AG04449 (cell line): ENCODE measurements around the gene TUT7.

Experiments
- CTCF ChIA-PET: fragments of 350-600 bp; formaldehyde crosslinking; extraction: SDS; loops from one replicate; lab custom pipeline; 2021; ENCODE audit warnings: antibody characterized with exemption; lab: Yijun Ruan, JAX
- POLR2A ChIA-PET: fragments of 400-600, 350-600 bp; formaldehyde crosslinking; extraction: SDS; loops from one replicate; lab custom pipeline; 2020; ENCODE audit warnings: antibody characterized with exemption, inconsistent platforms; lab: Yijun Ruan, JAX
- DNase-seq: peaks from one replicate; pipeline ENCODE4 v3.0.0-alpha.2; 2010; ENCODE audit warnings: low read depth, low spot score
- H3K4me3 ChIP-seq: 2 replicates; pipeline ENCODE4 v1.5.1; 2011; ENCODE audit warnings: low read depth, mild to moderate bottlenecking, control low read depth, low read length
- TF ChIP-seq, protein P1 (sequence below): IDR thresholded peaks from one replicate; pipeline ENCODE4 v1.5.1; 2011; ENCODE audit warnings: mild to moderate bottlenecking, moderate library complexity, low read length, control low read depth, inconsistent platforms; ENCODE audit not compliant: insufficient read depth; ENCODE audit errors: missing control alignments

Gene TUT7

GRCh38 chr9:86340356-86341006 is 13.7 kb downstream of the TUT7 start:
- H3K4me3 ChIP-seq: no peak overlapping the region
- no peak for DNase-seq
- ChIA-PET POLR2A (no interaction called here), CTCF (interaction anchor here (1.4 to 3.1 kb wide), 2 partner anchors 10 to 14 kb away, joined by 3 to 14 read pairs; no protein-coding TSS in a partner anchor)
- TF ChIP-seq, protein P1, sequence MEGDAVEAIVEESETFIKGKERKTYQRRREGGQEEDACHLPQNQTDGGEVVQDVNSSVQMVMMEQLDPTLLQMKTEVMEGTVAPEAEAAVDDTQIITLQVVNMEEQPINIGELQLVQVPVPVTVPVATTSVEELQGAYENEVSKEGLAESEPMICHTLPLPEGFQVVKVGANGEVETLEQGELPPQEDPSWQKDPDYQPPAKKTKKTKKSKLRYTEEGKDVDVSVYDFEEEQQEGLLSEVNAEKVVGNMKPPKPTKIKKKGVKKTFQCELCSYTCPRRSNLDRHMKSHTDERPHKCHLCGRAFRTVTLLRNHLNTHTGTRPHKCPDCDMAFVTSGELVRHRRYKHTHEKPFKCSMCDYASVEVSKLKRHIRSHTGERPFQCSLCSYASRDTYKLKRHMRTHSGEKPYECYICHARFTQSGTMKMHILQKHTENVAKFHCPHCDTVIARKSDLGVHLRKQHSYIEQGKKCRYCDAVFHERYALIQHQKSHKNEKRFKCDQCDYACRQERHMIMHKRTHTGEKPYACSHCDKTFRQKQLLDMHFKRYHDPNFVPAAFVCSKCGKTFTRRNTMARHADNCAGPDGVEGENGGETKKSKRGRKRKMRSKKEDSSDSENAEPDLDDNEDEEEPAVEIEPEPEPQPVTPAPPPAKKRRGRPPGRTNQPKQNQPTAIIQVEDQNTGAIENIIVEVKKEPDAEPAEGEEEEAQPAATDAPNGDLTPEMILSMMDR: no peak

GRCh38 chr9:86337469-86338108 is 16.6 kb downstream of the TUT7 start:
- H3K4me3 ChIP-seq: no peak overlapping the region
- TF ChIP-seq, protein P1: no peak
- POLR2A ChIA-PET: interaction anchor here (0.6 kb wide), 2 partner anchors 11 to 13 kb away, joined by 3 read pairs; no protein-coding TSS in a partner anchor
- CTCF ChIA-PET: no interaction called here
- no peak for DNase-seq

DNA sequence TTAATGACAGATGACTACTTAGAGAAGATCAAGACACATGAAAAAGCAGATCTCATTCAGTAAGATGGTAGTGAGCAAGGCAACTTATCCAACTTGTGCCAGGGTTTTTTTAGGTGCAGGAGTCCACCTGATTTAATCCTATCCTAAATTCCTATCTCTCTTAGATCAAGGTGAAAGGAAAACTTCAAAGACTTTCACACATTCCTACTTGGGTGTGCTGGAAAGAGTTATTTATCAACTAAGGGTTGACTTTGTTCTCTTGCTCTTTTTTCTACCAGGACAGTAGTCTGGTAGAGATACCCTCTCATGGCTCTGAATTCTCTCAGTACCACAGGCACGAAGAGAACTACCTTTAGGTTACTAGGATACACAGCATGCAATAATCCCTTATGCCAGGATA is 18.2 kb downstream of the TUT7 start:
- TF ChIP-seq, protein P1: no peak
- DNase-seq: no peak
- H3K4me3 ChIP-seq: no peak overlapping the region
- ChIA-PET POLR2A (no interaction called here), CTCF (no interaction called here)

GRCh38 chr9:86333651-86334050 is 20.6 kb downstream of the TUT7 start:
- CTCF ChIA-PET: no interaction called here
- POLR2A ChIA-PET: no interaction called here
- no peak for DNase-seq

DNA sequence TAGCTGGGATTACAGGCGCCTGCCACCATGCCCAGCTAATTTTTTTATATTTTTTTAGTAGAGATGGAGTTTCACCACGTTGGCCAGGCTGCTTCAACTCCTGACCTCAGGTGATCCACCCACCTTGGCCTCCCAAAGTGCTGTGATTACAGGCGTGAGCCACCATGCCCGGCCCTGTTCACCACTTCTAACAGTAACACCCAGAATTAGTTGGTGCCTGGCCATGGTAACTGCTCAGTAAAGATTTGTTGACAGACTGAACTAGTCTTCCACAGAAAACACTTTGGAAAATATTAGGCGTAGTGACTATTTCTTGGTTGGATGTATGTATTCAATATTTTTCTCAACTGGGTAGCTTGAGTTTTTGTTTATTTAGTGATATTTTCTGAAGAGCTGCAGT is 24.0 kb downstream of the TUT7 start:
- TF ChIP-seq, protein P1: no peak
- H3K4me3 ChIP-seq: no peak overlapping the region
- ChIA-PET CTCF (no interaction called here), POLR2A (no interaction called here)
- no peak for DNase-seq

More at GRCh38 chr9:86333651-86334050, 20.6 kb downstream of the TUT7 start:
- TF ChIP-seq, protein P1: no peak
- H3K4me3 ChIP-seq: no peak overlapping the region

DNA sequence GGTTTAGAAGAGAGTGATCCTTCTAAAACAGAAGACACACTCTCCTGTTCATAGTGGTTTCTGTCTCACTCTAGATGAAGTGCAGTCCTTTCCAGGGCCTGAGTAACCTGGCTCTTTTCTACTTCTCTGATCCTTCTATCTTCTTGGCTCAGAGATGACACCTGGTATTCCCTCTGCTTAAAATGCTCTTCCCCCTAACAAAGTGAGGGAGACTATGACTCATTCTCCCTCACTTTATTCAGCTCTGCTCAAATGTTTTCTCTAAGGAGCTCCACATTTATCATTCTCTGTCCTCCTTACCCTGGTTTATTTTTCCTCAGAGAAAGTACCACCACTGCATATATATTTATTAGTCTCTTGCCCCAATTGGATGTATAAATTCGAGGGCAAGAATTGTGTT is 24.6 kb downstream of the TUT7 start:
- POLR2A ChIA-PET: no interaction called here
- CTCF ChIA-PET: no interaction called here
- no peak overlapping the region for H3K4me3 ChIP-seq
- DNase-seq: no peak
- TF ChIP-seq, protein P1: no peak
